Muscle of back (tissue), 13 donors: ENCODE results near the gene STK32A. TPM values are rescaled to one million over a fixed set of nuclear protein-coding genes. Genes with fewer than 3 reads are reported as not detected.
A peak's percentile ranks its signal among the peaks of the same experiment; 100 is the strongest.
"Not testable (repeated sequence)": the region's sequence is repeated elsewhere in the genome, so short reads cannot be mapped to it uniquely, and the experiment has no call there.

Source experiments
- DNase-seq, 3 donors: peaks; one replicate each; pipeline versions ENCODE4 v3.0.0 to v3.0.0-alpha.2; 2013
- long read RNA-seq, 9 donors: transcript quantifications; one replicate each; lab custom pipeline, GENCODE V29; 2026
- polyA plus RNA-seq, 10 donors: library from polyadenylated mRNA; unstranded; fragments of 120-200 nt; gene quantifications; one replicate each; pipeline ENCODE4 v1.2.1, GENCODE V29; 2013; ENCODE audit not compliant: insufficient read length in 10 of 10

The STK32A gene
- 1 to 10 TPM in 3 of 10 donors, under 1 TPM in 7; 0.34 to 1.7 (median 0.67) TPM for polyA plus RNA-seq
- long read RNA-seq, donor 1: 0 reads
- long read RNA-seq, donor 2: 0 reads
- long read RNA-seq, donor 3: 0 reads
- long read RNA-seq, donor 4: 0 reads
- long read RNA-seq, donor 5: 0 reads
- long read RNA-seq, donor 6: 0 reads
- long read RNA-seq, donor 7: 0 reads
- long read RNA-seq, donor 8: 0 reads
- long read RNA-seq, donor 9: 0 reads

DNA sequence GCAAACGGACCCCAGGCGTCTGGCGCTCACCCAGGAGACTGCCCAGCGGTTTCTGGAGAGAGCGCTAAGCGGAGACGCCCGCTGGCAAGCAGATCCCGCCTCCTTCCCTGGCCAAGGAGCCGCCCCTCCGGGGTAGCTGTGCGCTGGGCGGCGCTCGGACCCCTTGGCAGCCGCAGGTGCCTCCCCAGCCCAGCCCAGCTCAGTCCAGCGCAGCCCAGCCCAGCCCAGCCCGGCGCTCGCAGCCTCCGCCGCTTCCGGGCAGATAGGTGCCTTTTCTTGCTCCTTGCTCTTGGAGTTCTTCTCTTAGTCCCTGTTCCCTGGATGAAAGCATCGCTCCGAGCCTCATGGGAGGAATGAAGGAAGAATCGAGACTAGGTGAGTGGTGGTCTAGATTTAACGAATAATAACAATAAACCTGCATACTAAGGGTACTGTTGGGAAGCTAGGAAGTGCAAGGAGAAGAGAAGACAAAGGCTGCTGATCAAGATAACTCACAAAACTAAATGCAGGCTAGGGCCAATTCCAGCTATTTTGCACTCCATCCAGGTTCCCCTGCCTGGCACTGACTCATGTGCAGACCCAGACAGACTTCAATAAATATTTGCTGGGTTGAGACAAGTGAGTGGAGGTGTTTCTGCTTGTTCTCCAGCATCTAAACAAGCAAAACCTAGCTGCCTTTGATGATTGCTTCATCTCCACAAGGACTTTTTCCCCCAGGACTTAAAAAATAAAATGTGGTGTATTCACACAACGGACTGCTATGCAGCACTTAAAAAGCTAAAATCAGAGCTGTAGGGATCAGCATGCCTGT lies at the start of gene STK32A:
STK32A (plus strand) TSS at position 202 of the 811 bp plus-strand sequence. CDS start 4,609 bp downstream, outside the sequence.
- peak in 2 of 3 donors; percentile 34 to 76 for DNase-seq

DNA sequence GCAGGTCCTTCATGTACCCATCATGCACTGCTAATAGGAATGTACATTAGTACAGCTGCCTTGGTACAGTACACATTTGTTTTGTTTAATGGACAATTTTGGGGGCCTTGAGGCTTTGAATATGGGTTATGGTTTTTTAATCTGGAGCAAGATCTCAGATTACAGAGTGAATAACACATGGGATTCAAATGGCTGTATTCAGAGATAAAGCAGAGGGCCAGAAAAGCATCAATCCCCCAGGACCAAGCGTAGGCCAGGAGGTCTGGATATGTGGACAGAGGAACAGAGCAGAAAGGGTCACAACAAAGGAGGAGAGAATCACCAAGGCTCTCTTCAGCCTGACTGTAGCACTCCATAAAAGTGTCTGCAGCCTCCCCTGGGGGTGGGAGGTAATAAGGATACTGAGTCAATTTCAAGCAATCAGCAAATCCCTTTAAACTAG lies 47.7 kb upstream of the STK32A start:
- no peak for DNase-seq

DNA sequence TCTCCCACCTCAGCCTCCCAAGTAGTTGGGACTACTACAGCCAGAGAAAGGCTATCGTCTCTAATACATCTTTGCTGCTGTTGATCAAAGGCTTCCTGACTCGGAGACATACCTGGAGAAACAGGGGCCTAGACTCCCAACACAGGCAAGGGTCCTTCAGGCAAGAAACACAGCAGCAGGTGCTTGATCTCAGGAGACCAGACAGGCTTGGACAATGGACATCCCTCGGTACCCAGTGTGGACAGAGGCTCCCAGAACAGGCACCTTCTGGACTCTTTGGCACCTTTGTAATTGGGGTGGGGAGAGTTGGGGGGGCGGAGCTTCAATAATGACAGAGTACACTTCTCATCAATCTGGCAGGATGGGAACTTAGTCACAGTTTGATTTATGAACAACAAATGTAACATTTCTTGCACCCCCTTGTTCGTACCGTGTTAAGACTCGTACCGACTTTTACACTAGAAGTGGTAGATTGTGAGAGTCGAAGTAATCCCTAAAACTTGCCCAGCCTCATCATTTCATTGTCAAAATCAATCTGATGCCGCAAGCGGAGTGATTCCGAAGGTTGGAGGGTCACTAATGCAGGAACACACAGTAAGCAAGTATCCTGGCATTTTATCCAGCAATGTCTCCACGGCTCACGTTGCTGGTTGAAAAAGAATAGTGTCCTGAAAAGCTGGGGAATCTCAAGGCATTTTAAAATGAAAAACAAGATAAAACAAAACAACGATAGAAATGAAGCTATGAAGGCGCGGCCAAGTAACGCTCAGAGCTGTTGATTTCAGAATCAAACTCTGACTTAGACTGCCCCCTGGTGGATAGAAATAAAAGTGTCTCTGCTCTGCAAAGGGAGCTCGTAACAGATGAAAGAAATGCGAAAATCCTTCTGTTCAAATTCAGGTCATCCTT lies 46.4 kb upstream of the STK32A start:
- peak; percentile 56 to 80 (median 72) for DNase-seq

DNA sequence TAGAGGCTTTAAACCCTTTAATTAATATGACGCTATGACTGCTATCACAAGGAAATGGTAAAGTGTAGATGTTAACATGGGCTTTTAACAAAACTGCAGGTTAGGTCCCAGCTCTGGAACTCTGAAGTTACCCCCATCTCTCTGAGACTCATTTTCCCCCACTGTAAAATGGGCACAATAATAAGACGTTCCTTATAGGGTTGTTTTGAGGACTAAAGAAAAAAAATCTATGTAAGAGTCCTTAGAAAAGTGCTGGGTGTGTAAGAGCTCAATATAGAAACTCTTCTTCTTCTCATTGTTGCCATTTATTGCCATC lies 45.8 kb upstream of the STK32A start:
- DNase-seq: no peak

DNA sequence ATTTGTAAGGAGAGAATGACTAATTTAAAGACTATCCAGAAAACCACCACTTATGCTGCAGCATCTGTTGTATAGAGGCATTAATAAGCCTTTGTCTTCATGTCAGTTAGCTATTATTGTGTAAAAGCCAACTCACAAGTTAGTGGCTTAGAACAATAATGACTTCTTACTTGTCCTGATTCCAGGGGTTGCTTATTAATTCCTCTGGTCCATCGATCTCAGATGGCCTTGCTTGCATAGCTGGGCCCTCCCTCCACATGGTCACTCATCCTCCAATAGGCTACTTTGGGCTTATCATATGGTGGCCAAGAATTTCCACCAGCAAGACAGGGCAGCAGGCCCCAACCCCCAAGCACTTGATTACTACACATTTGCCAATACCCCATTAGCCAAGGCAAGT lies 44.5 kb upstream of the STK32A start:
- DNase-seq: no peak

DNA sequence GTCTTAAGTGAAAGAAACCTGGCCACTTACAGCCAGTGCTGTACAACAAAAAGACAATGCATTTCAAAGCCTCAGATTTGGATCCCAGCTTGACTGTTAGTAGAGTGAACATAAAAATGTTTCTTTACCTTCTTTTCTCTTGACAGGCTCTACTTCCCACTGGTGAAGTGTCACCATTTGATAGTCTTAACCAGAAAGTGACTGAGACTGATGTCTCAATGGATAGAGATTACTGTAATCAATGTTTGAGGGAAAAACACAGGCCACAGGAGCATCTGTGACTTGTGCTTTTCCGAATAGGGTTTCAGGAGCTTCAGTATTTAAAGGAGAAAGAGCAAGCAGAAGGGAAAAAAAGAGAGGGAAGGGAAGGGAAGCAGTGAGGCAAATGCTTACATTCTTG lies 41.7 kb upstream of the STK32A start:
- no peak for DNase-seq

DNA sequence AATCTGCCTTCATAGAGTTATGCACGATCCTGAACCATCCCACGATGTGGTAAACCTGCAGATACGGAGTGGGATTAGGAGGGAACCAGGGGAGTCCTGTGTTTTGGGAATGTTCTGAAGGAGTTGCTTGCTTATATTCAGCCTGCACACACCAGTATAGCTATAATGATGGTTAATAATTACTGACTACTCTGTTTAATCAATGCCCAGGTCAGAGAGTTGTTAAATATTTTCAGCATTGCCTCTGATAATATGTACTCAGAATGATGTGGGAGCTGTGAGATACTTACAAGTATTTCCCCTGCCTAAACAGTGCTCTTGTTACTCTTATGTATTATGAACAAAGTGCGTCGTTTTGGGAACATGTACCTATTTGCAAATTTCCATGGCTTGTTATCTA lies 34.8 kb upstream of the STK32A start:
- no peak for DNase-seq

DNA sequence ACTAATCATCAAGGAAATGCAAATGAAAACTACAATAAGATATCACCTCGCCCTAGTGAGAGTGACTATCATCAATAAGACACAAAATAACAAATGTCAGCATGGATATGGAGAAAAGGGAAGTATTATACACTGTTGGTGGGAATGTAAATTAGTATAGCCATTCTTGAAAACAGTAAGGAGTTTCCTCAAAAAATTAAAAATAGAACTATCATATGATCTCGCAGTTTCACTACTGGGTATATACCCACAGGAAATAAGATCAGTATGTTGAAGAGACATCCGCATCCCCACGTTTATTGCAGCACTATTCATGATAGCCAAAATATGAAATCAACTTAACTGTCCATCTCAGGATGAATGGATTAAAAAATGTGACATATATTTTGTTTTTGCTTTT lies 31.6 kb upstream of the STK32A start:
- no peak for DNase-seq

DNA sequence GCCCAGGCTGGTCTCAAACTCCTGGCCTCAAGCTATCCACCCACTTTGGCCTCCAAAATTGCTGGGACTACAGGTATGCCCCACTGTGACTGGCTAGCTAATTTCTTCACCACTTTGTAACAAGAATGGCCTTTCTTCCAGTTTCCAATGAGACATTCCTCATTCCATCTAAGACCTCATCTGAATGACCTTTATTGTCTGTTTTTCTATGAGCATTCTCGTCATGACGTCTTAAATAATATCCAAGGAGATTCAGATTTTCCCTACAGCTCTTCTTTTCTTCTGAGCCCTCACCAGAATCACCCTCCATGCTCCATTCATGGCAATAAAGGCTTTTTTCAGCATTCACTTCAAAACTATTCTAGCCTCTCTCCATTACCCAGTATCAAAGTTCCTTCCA lies 30.2 kb upstream of the STK32A start:
- DNase-seq: no peak

DNA sequence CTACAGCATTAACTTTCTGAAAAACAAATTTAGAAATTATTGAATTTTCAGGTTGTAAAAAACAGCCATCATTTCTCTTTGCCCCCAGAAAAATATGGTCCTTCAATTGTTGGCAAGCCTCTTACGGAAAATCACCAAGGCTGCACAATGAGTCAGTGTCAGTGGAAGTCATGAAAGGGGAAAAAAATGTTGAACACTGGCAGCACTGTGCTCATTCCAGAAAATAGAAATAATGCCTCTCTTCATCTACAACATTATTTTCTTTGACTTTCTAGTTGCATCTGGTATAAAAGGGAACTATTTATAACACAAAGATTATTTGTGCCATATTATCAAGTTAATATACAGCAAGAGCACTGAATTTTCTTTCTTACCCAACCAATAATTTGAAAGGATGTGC lies 26.7 kb upstream of the STK32A start:
- DNase-seq: peak in 1 of 3 donors; percentile 40

DNA sequence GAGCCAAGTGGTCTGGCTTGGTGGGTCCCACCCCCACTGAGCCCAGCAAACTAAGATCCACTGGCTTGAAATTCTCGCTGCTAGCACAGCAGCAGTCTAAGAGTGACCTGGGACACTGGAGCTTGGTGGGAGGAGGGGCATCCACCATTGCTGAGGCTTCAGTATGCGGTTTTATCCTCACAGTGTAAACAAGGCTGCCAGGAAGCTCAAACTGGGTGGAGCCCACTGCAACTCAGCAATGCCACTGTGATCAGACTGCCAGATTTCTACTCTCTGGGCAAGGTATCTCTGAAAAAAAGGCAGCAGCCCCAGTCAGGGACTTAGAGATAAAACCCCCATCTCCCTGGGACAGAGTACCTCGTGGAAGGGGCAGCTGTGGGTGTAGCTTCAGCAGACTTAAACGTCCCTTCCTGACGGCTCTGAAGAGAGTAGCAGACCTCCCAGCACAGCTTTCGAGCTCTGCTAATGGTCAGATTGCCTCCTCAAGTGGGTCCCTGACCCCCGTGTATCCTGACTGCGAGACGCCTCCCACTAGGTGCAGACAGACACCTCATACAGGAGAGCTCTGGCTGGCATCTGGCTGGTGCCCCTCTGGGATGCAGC lies 18.2 kb upstream of the STK32A start:
- no peak for DNase-seq

DNA sequence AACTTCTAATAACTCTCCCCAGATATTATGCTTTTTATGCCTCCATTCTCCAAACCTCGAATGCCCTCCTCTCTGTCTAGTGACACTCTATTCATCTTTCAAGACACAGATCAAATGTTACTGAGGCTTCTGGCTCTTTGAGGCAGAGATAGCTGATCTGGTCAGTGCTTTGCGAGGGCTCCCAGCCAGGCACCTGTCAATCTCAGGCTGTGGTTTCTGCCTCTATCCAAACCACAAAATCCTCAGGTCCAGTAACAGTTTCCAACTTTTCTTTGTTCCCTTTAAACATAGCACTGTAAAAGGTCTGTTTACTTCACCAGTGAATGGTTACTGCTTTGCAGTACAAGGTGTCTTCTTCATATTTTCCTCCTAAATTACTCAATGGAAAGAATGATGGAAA lies 11.5 kb upstream of the STK32A start:
- no peak for DNase-seq

DNA sequence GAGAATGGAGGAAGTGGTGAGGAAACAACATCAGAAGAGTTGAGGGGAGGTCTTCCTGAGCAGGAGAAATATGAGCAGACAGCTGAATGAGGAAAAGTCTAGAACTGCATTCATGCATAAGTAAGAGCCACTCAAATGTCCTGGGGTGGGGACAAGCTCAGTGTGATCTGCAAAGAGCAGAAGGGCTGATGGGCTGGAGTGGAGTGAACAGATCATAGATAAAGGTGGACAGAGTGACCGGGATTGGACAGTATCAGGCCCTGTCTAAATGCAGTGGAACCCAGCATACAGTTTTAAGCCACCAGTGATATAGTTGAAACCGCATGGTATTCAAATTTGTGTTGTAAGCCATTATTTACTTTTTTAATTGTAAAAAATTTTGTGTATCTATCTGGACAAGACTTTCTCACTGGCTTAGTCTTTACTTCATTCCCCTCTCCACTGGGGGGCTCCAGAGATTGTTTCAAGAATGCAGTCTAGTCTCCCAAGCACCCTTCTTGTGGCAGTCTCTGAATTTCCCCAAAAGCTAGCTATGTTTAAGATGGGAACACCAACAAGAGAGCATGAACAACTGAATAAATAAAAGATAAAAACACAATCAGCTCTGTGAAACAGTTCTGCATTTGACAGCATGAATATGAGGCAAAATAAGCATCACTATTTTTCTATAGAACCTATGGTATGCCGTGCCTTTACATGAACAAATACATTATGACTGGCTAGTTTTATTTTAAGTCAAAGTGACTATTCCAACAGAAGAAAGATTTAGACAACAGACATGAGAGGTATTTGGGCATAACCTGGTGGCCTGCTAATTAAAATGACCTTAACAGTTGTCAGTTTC lies 10.7 kb upstream of the STK32A start:
- peak; percentile 27 to 62 (median 30) for DNase-seq

DNA sequence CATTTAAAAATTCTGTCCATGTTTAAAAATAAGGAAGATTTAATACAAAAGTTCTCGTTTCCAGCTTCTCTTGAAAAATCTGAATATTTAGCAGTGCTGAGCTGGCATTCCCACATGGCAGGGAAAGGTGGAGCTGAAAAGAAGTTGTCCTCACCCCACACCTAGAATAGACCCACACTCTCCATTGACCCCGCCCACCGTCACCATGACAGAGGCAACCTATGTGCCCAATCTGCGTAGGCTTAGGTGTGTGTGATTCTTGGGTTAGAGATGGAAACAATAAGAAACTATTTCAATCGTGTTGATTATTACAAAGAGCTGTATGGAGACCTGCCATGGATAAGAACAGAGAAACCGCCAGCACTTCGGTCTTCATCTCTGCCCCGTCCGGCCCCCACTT lies 8.9 kb upstream of the STK32A start:
- no peak for DNase-seq

DNA sequence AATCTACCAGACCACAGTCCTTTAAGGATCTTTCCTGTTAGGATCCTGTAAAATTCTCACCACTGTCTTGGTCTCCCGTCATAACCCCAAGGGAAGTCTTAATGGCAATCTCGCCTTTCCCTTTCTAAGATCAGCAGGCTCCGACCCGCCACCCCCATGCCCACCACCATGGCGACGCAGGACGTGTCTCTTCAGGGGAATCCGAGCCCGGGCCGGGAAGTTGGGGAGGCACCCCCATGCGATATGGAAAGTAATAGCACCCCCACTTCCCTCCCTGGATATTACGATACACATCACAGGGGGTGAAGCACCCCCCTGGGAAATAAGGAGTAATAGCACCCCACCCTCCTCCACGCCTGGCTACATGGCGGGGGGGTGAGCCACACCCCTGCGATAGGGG lies 8.3 kb upstream of the STK32A start:
- DNase-seq: no peak

DNA sequence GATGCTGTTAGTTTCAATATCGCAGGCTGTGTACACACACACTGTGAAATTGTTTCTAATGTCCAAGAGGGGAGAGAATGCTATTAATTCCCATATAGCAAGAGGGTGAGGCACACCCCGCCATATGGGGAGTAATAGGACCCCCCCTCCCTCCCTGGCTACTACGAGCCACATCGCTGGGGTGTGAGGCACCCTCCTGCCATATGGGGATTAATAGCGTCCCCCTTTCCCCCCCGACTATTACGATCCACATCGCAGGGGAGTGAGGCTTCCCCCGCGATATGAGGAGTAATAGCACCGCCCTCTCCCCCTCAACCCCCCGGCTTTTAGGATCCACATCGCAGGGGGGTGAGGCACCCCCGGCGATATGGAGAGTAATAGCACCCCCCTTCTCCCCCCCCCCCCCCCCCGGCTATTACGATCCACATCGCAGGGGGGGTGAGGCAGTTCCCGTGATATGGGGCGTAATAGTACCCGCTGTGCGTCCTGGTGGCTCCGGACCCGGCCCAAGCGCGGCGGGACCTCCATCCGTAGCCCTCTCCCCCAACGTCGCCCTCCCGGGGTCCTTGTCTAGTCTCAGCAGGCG lies 494 bp upstream of the STK32A start:
- DNase-seq: peak in 1 of 3 donors; percentile 8

DNA sequence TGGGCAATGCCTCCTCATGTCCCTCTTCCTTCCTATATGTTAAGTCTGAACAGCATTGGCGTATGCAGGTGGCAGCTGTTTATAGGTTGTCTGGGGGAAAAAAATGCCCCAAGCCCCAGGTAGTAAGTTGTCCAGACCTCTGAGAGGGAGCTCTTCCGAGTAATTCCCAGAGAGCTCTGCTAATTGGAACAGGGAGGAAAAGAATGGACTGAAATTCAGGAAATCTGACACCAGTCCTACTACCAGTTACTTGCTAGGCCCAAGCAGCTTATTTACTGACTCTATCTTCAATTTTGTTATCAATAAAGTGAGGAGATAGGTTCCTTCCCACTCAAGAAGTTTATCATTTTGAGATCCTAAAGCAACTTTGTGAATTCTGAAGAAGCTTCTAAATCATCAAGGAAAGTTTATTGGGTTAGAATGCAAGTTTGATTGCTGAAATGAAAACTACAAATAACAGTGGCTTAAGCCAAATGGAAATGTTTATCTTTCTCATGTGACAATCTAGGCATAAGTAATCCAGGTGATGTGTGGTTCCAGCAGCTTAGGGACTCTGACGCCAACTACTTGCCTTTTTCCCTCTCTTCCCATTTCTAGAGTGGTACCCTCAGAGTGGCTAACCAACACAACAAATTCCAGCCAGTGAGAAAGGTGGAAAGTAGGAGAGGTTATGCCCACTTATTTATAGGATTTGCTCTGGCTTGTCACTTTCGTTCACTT lies 5.6 kb downstream of the STK32A start:
- DNase-seq: no peak

DNA sequence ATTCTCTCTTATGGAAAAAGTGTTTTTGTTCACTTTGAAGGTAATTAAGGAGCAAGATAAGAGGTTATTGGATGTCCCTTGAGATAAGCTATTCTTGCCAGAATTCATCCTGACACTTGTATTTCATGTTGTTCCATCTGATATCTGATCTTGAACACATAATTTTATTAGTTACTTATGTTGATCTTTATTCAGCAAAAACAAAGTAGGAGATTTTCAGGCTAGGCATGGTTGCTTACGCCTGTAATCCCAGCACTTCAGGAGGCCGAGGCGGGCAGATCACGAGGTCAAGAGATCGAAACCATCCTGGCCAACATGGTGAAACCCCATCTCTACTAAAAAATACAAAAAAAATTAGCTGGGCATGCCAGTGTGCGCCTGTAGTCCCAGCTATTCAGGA lies 8.4 kb downstream of the STK32A start:
- DNase-seq: not testable (repeated sequence)

DNA sequence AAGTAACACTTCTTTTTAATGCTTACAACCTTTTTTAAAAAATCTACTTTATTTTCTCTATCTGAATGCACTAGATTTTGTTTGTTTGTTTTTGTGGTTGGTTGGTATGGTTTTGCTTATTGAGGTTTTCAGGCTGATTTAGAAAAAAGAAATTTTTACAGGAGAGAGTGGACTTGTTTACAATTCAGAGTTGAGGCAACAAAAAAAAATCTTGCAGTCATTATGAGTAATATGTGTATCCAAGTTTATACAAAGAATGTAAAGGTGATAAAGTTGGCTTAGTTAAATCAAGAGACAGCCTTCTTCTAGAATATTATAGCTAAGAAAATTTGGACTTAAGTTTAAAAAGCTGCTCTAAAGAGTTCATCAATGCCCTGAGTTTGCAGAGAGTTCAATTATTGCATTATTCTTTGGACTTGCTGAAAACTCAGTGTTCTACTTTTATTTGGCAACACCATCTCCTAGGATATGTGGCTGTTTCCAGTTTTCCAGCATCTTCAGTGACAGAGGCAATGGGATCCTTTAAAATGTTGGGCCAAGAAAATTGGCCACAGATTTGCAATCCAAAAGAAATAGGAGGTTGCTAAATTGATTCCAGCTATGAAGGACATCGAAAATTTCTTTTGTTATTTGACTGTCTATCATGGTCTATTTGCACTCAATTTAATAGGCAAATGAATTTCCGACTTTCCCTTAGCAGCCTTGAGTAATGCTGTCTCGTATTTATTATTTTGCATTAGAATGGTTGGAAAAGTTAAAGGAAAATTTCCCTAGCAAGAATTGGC lies 10.7 kb downstream of the STK32A start:
- DNase-seq: peak; percentile 47 to 77 (median 64)
